DMS 273 (cell line): Measurements from ENCODE around the gene CR1.
"Not testable (repeated sequence)": the region's sequence is repeated elsewhere in the genome, so short reads cannot be mapped to it uniquely, and the experiment has no call there.

Source experiments
- DNase-seq: peaks from one replicate; lab custom pipeline; 2025; ENCODE audit not compliant: unreplicated experiment; lab: John Stamatoyannopoulos, UW

CR1 gene

DNA sequence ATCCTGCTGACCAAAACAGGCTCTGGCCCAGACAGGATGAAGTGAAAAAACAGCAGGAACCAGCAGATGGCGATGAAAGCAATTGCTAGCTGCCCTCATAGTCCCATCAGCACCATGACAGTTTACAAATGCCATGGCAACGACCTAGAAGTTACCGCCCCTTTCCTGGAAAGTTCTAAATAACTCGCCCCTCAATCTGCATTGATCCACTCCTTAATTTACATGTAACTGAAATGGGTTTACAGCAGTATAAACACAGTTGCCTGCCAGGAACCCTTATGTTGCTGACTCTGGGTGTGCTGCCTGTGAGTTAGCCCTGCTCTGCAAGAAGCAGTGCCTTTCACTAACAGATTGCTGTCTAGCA lies 83.5 kb downstream of the CR1 start:
- DNase-seq = peak; percentile 59

DNA sequence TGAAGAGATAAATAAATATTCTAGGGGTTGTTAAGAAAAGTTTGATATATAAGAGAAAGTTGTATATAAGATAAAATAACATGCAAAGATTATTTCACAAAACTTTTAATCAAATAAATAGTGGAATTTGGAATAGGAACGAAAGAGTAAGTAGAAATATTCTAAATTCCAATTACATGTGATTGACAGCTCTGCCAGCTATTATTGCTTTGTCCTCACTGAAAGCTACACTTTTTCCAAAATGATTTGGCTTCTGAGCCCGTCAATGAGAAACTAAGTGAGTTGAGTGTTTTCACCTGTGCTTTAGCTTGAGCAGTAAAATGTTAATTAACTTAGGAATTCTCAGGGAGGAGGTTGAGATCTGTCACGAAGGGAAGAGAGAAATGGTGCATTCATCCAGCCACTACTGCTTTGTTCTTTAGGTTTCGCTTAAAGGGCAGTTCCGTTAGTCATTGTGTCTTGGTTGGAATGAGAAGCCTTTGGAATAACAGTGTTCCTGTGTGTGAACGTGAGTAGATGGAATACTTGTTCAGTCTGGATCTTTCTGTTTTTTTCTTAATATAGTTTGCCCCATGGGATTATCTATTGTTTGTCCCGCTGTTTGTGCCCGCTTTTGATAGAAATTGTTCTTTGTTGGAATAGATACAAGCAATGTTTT lies 85.7 kb downstream of the CR1 start:
- no peak for DNase-seq

- DNase-seq = not testable (repeated sequence)
Observed at GRCh38 chr1:207589506-207589905, 93.5 kb downstream of the CR1 start.

GRCh38 chr1:207591205-207591604 lies 95.2 kb downstream of the CR1 start:
- DNase-seq = not testable (repeated sequence)

DNA sequence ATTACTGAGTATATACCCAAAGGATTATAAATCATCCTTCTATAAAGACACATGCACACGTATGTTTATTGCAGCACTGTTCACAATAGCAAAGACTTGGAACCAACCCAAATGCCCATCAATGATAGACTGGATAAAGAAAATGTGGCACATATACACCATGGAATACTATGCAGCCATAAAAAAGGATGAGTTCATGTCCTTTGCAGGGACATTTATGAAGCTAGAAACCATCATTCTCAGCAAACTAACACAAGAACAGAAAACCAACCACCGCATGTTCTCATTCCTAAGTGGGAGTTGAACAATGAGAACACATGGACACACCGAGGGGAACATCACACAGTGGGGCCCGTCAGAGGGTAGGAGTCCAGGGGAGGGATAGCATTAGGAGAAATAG lies 98.1 kb downstream of the CR1 start:
- not testable (repeated sequence) for DNase-seq

GRCh38 chr1:207603777-207604176 lies 107.8 kb downstream of the CR1 start:
- no peak for DNase-seq

GRCh38 chr1:207605444-207606361 lies 109.7 kb downstream of the CR1 start:
- DNase-seq = no peak

- no peak for DNase-seq
Observed at GRCh38 chr1:207606362-207606755, 110.4 kb downstream of the CR1 start.

DNA sequence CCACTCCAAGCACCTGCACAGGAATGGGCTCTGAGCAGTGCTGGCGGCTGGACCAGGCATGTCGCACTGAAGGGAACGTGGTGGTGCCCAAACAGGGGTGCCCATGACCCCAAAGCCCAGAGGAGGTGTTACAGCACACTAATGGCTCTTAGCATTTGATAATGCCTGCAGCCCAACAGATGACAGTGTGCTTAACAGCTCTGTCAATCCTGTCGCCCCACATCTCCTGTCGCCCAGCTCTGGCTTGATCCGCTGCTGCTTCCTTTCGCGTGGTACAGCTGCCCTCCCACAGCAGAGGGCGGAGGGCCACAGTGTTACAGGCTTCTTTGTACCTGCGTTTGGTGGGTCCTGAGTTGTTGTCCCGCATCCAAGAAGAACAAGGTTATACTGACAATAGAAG lies 116.8 kb downstream of the CR1 start:
- DNase-seq = no peak

DNA sequence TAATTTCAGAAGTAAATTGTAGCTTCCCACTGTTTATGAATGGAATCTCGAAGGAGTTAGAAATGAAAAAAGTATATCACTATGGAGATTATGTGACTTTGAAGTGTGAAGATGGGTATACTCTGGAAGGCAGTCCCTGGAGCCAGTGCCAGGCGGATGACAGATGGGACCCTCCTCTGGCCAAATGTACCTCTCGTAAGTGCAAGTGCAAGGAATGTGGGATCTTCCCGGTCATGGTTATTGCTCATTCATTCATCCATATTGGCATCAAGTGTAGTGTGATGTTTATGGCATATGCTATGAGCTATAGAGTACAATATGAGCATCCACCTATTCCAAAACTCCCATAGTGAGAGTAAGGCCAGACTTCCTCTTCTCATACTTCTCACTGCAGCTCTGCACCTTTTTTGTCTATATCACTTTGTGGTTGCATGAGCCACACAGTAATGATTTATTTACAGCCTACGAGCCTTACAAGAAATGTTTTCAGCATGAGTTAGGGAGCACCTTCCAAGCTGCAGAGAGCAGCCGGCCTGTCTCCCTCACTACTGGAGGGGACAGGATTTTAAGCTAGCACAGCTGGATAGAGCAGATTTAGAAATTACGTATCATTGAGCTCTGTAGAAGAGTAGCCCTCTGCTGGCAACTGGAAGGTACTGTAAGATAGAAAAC lies 124.0 kb downstream of the CR1 start:
- peak; percentile 69 for DNase-seq

DNA sequence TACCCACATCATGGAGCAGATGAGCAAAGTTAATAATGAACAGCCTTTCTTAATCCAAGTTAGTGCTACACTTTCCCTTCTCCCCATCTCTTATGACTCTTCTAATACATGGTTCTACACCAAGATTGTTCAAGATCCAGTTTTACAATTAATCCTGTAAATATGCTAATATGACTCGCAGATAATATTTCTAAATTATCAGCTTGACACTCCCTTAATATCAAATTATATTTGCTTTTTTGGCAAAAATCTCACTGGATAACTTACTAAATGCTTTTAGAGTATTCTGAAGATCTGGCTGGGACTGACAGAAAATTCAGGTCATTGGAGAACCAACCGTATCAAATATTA lies 124.6 kb downstream of the CR1 start:
- no peak for DNase-seq

GRCh38 chr1:207625504-207626071 lies 129.6 kb downstream of the CR1 start:
- not testable (repeated sequence) for DNase-seq

DNA sequence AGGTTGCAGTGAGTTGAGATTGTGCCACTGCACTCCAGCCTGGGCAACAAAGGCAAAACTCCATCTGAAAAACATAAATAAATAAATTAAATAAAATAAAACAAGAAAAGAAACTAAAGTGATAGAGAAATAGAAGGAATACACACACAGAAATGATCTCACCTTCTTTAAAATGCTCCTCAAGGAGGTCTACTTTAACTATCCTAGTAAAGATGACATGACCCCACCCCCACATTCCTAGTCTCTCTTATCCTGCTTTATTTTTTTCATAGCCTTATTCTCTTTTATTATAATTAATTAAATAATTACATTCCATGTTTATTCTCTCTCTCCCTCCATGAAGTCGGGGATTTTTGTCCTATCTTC lies 131.0 kb downstream of the CR1 start:
- DNase-seq = no peak

DNA sequence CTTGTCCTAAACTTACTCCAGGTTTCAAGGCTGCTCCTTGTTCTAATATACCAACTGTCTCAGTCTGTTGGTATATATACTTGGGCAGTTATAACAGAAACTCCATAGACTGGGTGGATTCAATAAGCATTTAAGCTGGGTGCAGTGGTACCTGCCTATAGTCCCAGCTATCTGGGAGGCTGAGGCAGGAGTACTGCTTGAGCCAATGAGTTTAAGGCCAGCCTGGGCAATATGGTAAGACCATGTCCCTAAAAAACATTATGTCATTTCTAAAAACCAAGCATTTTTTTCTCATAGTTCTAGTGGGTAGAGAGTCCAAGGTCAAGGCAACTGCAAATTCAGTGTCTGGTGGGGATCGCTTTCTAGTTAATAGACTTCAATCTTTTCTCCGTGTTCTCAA lies 131.5 kb downstream of the CR1 start:
- DNase-seq = no peak

GRCh38 chr1:207628776-207629175 lies 132.8 kb downstream of the CR1 start:
- no peak for DNase-seq

- no peak for DNase-seq
Observed at GRCh38 chr1:207631137-207631536, 135.2 kb downstream of the CR1 start.

DNA sequence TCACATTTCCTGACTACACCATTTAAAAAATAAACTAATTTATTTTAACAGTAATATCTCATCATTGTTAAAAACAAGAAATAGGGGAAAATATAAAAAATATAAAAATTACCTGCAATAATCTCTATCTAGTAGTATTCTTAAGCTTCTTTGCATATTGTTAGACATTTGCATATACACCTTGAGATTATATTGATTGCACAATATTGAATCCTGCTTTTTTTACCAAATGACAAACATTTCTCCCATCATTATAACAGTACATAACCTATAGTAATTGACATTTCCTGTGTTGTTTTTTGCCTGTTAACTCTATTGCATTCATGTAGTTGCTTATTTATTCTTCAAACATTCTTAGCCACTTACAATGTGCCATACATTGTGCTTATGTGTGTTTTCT lies 137.3 kb downstream of the CR1 start:
- DNase-seq = no peak

GRCh38 chr1:207633699-207634289 lies 137.8 kb downstream of the CR1 start:
- not testable (repeated sequence) for DNase-seq

- DNase-seq = not testable (repeated sequence)
Observed at GRCh38 chr1:207634293-207634692, 138.3 kb downstream of the CR1 start.

GRCh38 chr1:207635569-207636186 lies 139.7 kb downstream of the CR1 start:
- not testable (repeated sequence) for DNase-seq
